ENCODE data around the gene ZNF136.

The ZNF136 gene

GRCh38 chr19:12141405-12141736, 21.5 kb upstream of the ZNF136 start:
- Histone ChIP-seq H3K9me3 (ENCODE audit: control insufficient read depth, insufficient read depth, low read length) (peaks cover 2% of the 10 kb centered on the region; the same call in 1 of the 2 replicates), H3K27me3 (ENCODE audit: control insufficient read depth, insufficient read depth, low read length) (no peaks in the 10 kb centered on the region), H3K4me3 (ENCODE audit: low read length) (no peak overlapping the region), H3K4me1 (ENCODE audit: control insufficient read depth, insufficient read depth, low read length) (peaks cover 1% of the 10 kb centered on the region; the same call in 1 of the 2 replicates), H3K36me3 (ENCODE audit: control insufficient read depth, insufficient read depth, low read length) (peaks cover 17% of the 10 kb centered on the region), H3K27ac (ENCODE audit: low read length) (no peak overlapping the region)
- no CpG with 5 or more reads among the region's 10 CpGs for WGBS (ENCODE audit: insufficient coverage, insufficient read length)
- DNase-seq (ENCODE audit: low read depth, low spot score): no peak

- Histone ChIP-seq H3K9me3 (ENCODE audit: control insufficient read depth, insufficient read depth, low read length) (peaks cover 2% of the 10 kb centered on the region; the same call in 1 of the 2 replicates), H3K27ac (ENCODE audit: low read length) (no peak overlapping the region), H3K4me3 (ENCODE audit: low read length) (no peak overlapping the region), H3K27me3 (ENCODE audit: control insufficient read depth, insufficient read depth, low read length) (no peaks in the 10 kb centered on the region), H3K36me3 (ENCODE audit: control insufficient read depth, insufficient read depth, low read length) (peaks cover 26% of the 10 kb centered on the region), H3K4me1 (ENCODE audit: control insufficient read depth, insufficient read depth, low read length) (peaks cover 1% of the 10 kb centered on the region; the same call in 1 of the 2 replicates)
- no peak for DNase-seq (ENCODE audit: low read depth, low spot score)
- WGBS (ENCODE audit: insufficient coverage, insufficient read length): no CpG with 5 or more reads among the region's 8 CpGs
Observed at GRCh38 chr19:12145348-12145747, 17.5 kb upstream of the ZNF136 start.

DNA sequence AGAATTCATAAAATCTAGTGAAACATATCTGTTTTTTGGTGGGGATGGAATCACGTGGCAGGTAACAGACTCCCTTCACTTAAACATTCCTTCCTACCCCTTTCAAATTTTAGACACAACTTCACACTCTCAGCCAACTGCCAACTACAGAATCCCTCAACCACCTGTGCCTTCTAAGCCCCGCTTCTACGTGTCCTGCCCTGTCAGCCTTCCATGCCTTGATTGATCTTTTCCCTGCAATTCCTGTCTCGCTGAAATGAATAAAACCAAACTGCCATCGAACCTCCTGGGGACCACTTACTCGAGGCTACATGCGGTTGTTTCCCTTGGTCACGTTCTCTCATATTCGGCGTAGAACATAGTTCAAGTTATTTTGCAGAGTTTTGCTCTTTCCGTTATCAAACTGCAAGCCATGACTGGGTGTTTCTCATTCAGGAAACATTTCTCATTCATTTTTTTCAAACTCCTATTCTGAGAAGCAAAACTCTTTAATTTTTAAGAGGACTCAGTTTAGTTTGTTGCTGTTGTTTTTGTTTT, 7.5 kb upstream of the ZNF136 start:
- no CpG with 5 or more reads among the region's 11 CpGs for WGBS (ENCODE audit: insufficient coverage, insufficient read length)
- Histone ChIP-seq H3K9me3 (ENCODE audit: control insufficient read depth, insufficient read depth, low read length) (no peaks in the 10 kb centered on the region), H3K4me3 (ENCODE audit: low read length) (peak overlapping the region; percentile 61; the same call in 1 of the 2 replicates), H3K27ac (ENCODE audit: low read length) (no peak overlapping the region), H3K36me3 (ENCODE audit: control insufficient read depth, insufficient read depth, low read length) (peaks cover 4% of the 10 kb centered on the region; the same call in 1 of the 2 replicates), H3K4me1 (ENCODE audit: control insufficient read depth, insufficient read depth, low read length) (0 out of 2 replicates have a peak, but pooled peaks cover 1% of the 10 kb centered on the region), H3K27me3 (ENCODE audit: control insufficient read depth, insufficient read depth, low read length) (no peaks in the 10 kb centered on the region)
- DNase-seq (ENCODE audit: low read depth, low spot score): no peak

DNA sequence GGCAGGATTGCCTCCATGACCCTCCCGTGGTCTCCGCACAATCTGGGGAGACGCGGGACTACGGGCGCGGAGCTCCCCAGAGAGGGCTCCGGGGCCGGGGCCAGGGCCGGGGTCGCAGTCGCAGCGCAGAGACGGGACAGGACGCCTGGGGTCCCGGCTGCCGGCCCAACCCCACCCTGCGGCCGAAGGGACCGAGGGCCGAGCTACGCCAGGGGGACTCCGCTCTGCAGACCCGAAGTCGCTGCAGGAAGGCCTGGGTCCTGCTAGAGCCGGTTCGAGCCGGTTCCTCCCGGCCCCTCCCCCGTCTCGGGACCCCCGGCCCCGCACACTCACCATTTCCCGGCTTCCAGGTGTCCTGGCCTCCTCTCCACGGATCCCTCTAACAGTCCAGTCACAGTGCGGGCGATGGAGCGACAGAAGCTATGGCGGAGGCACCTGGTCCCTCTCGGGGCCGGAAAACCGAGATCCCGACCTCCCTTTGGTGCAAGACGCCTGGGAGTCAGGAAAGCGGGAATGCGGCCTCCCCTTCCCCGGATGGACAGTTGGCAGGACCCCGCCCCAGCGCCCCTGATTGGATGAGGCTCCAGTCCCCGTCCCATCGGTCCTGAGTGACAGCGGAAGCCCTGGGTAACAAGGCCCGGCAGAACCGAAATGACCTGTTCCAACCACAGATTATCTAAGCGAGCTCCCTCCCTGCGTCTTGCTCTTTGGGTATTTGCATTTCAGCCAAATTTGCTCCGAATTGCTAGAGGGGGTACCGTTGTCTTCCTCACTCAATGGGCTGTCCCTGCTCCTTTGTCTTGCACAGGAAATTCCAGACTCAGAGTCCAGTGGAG, 6.5 kb upstream of the ZNF136 start, which contains the start of gene ZNF625:
TSS of gene ZNF625 (minus strand) at position 512 of the 836 bp plus-strand sequence. CDS start at position 336, 176 bp downstream.
- no peaks in the 10 kb centered on the region for H3K9me3 ChIP-seq (ENCODE audit: control insufficient read depth, insufficient read depth, low read length)
- peak within 1 kb of the TSS; percentile 61 for H3K4me3 ChIP-seq (ENCODE audit: low read length)
- H3K27ac ChIP-seq (ENCODE audit: low read length): no peak within 1 kb of the TSS
- no CpG with 5 or more reads among the region's 58 CpGs for WGBS (ENCODE audit: insufficient coverage, insufficient read length)
- H3K4me1 ChIP-seq (ENCODE audit: control insufficient read depth, insufficient read depth, low read length): 0 out of 2 replicates have a peak, but pooled peaks cover 1% of the 10 kb centered on the region
- H3K27me3 ChIP-seq (ENCODE audit: control insufficient read depth, insufficient read depth, low read length): no peaks in the 10 kb centered on the region
- H3K36me3 ChIP-seq (ENCODE audit: control insufficient read depth, insufficient read depth, low read length): no peaks in the 10 kb centered on the region
- peak; percentile 80 for DNase-seq (ENCODE audit: low read depth, low spot score)

DNA sequence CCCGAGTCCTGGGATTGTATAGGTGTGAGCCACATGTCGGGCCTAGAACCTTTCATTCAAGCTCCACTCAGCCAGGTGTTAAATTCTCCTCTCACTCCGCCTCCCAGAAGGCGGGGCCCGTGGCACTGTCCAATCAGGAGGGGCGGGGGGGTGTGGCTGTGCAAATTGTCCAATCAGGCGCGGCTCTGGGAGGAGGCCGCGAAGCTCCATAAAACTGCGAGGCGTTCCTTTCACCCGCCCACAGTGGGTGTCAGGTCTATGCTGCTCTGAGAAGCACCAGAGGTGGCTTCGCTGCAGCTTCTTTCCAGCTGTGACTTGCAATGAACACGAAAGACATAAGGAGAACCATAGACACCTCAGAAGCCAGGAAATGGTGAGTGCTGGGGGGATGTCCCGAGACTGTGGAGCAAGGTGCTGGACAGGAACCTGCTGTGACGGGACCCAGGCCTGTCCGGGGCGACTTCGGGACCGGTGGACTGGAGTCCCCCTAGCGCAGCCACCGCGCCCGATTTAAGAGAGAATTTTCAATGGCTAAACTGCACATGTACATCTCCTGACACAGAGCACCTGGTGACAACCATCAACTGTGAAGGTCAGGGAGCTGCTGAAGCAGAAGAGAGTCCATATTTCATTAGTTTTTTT, 3.0 kb upstream of the ZNF136 start:
- Histone ChIP-seq H3K36me3 (ENCODE audit: control insufficient read depth, insufficient read depth, low read length) (no peaks in the 10 kb centered on the region), H3K27ac (ENCODE audit: low read length) (no peak overlapping the region), H3K4me1 (ENCODE audit: control insufficient read depth, insufficient read depth, low read length) (0 out of 2 replicates have a peak, but pooled peaks cover 1% of the 10 kb centered on the region), H3K4me3 (ENCODE audit: low read length) (no peak overlapping the region), H3K27me3 (ENCODE audit: control insufficient read depth, insufficient read depth, low read length) (no peaks in the 10 kb centered on the region), H3K9me3 (ENCODE audit: control insufficient read depth, insufficient read depth, low read length) (no peaks in the 10 kb centered on the region)
- WGBS (ENCODE audit: insufficient coverage, insufficient read length): no CpG with 5 or more reads among the region's 25 CpGs
- no peak for DNase-seq (ENCODE audit: low read depth, low spot score)

- Histone ChIP-seq H3K4me1 (ENCODE audit: control insufficient read depth, insufficient read depth, low read length) (no peaks in the 10 kb centered on the region), H3K9me3 (ENCODE audit: control insufficient read depth, insufficient read depth, low read length) (no peaks in the 10 kb centered on the region), H3K4me3 (ENCODE audit: low read length) (no peak overlapping the region; the same call in 1 of the 2 replicates), H3K27me3 (ENCODE audit: control insufficient read depth, insufficient read depth, low read length) (no peaks in the 10 kb centered on the region), H3K36me3 (ENCODE audit: control insufficient read depth, insufficient read depth, low read length) (no peaks in the 10 kb centered on the region), H3K27ac (ENCODE audit: low read length) (no peak overlapping the region)
- DNase-seq (ENCODE audit: low read depth, low spot score): no peak
- no CpG with 5 or more reads among the region's 8 CpGs for WGBS (ENCODE audit: insufficient coverage, insufficient read length)
Observed at GRCh38 chr19:12162513-12162881, 399 bp upstream of the ZNF136 start.

DNA sequence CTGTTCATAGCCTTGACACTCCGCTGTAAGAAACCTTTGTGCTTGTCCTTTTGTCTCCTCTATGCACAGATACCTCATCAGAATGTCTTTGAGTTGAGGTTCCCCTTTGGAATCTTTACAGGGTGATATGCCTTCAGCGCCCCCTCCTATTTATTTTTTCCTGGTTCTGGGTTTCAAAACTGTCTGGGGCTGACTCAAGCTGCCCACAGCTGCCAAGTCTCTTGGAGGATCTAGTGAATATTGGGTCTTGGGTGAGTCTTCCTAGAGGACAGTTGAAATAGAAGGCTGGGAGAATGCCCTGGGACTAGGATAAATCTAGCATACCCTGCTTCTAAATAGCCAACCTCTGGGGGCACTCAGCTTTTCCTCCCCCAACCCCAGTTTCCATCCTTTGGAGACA, 930 bp downstream of the ZNF136 start:
- H3K4me1 ChIP-seq (ENCODE audit: control insufficient read depth, insufficient read depth, low read length): no peaks in the 10 kb centered on the region
- H3K27me3 ChIP-seq (ENCODE audit: control insufficient read depth, insufficient read depth, low read length): no peaks in the 10 kb centered on the region
- H3K36me3 ChIP-seq (ENCODE audit: control insufficient read depth, insufficient read depth, low read length): no peaks in the 10 kb centered on the region
- WGBS (ENCODE audit: insufficient coverage, insufficient read length): no CpG with 5 or more reads among the region's 2 CpGs
- DNase-seq (ENCODE audit: low read depth, low spot score): no peak
- no peaks in the 10 kb centered on the region for H3K9me3 ChIP-seq (ENCODE audit: control insufficient read depth, insufficient read depth, low read length)
- H3K27ac ChIP-seq (ENCODE audit: low read length): no peak overlapping the region
- peak overlapping the region; percentile 92; the same call in 1 of the 2 replicates for H3K4me3 ChIP-seq (ENCODE audit: low read length)

- Histone ChIP-seq H3K36me3 (ENCODE audit: control insufficient read depth, insufficient read depth, low read length) (no peaks in the 10 kb centered on the region), H3K27ac (ENCODE audit: low read length) (no peak overlapping the region), H3K4me3 (ENCODE audit: low read length) (no peak overlapping the region), H3K9me3 (ENCODE audit: control insufficient read depth, insufficient read depth, low read length) (no peaks in the 10 kb centered on the region), H3K4me1 (ENCODE audit: control insufficient read depth, insufficient read depth, low read length) (no peaks in the 10 kb centered on the region), H3K27me3 (ENCODE audit: control insufficient read depth, insufficient read depth, low read length) (no peaks in the 10 kb centered on the region)
- no peak for DNase-seq (ENCODE audit: low read depth, low spot score)
- no CpG with 5 or more reads among the region's 1 CpG for WGBS (ENCODE audit: insufficient coverage, insufficient read length)
Observed at GRCh38 chr19:12166626-12167025, 3.7 kb downstream of the ZNF136 start.

GRCh38 chr19:12180377-12180776, 17.5 kb downstream of the ZNF136 start:
- Histone ChIP-seq H3K9me3 (ENCODE audit: control insufficient read depth, insufficient read depth, low read length) (no peaks in the 10 kb centered on the region; the same call in 1 of the 2 replicates), H3K27ac (ENCODE audit: low read length) (no peak overlapping the region), H3K4me1 (ENCODE audit: control insufficient read depth, insufficient read depth, low read length) (no peaks in the 10 kb centered on the region; the same call in 1 of the 2 replicates), H3K4me3 (ENCODE audit: low read length) (no peak overlapping the region), H3K36me3 (ENCODE audit: control insufficient read depth, insufficient read depth, low read length) (no peaks in the 10 kb centered on the region), H3K27me3 (ENCODE audit: control insufficient read depth, insufficient read depth, low read length) (no peaks in the 10 kb centered on the region)
- DNase-seq (ENCODE audit: low read depth, low spot score): no peak
- whole genome bisulfite sequencing (ENCODE audit: insufficient coverage, insufficient read length): 100% methylated on average over 1 of the region's 3 CpGs

DNA sequence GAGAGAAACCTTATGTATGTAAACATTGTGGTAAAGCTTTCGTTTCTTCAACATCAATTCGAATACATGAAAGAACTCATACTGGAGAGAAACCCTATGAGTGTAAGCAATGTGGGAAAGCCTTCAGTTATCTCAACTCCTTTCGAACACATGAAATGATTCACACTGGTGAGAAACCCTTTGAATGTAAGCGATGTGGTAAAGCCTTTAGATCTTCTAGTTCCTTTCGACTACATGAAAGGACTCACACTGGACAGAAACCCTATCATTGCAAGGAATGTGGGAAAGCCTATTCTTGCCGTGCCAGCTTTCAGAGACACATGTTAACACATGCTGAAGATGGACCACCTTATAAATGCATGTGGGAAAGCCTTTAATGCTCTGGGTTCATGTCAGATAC, 24.7 kb downstream of the ZNF136 start:
- Histone ChIP-seq H3K27me3 (ENCODE audit: control insufficient read depth, insufficient read depth, low read length) (no peaks in the 10 kb centered on the region), H3K4me1 (ENCODE audit: control insufficient read depth, insufficient read depth, low read length) (no peaks in the 10 kb centered on the region), H3K9me3 (ENCODE audit: control insufficient read depth, insufficient read depth, low read length) (peaks cover 9% of the 10 kb centered on the region), H3K4me3 (ENCODE audit: low read length) (no peak overlapping the region), H3K27ac (ENCODE audit: low read length) (no peak overlapping the region), H3K36me3 (ENCODE audit: control insufficient read depth, insufficient read depth, low read length) (peaks cover 18% of the 10 kb centered on the region; the same call in 1 of the 2 replicates)
- no peak for DNase-seq (ENCODE audit: low read depth, low spot score)
- no CpG with 5 or more reads among the region's 6 CpGs for WGBS (ENCODE audit: insufficient coverage, insufficient read length)

Measured in iPS DF 6.9 (cell line).